Lower leg skin (tissue), 3 donors: ENCODE measurements around the gene GMCL2.

Experiments
- CTCF ChIP-seq, 3 donors: fragments of 450-650 bp; IDR thresholded peaks; one replicate each; pipeline ENCODE4 v1.5.1; 2016; ENCODE audit warnings: antibody characterized with exemption in 3 of 3, mild to moderate bottlenecking in 3 of 3, moderate library complexity in 2 of 3
- POLR2A ChIP-seq, 2 donors: fragments of 450-650 bp; IDR thresholded peaks; one replicate each; pipeline ENCODE4 v1.6.1; 2016 to 2017; ENCODE audit warnings: antibody characterized with exemption in 2 of 2, mild to moderate bottlenecking in 1 of 2, moderate library complexity in 1 of 2

- TF ChIP-seq CTCF (IDR thresholded peaks at IDR 0.05) (no peak), POLR2A (IDR thresholded peaks at IDR 0.05) (no peak)
Measured at GRCh38 chr5:178191661-178192060, 4.5 kb upstream of the GMCL2 start.
